Common myeloid progenitor, CD34-positive (primary cell): ENCODE results near the gene CCDC170.

Source experiments
- CTCF ChIA-PET: fragments of 350-600 bp; sonication (Branson Sonifier 250); formaldehyde crosslinking; loops from one replicate; lab custom pipeline; 2021; ENCODE audit warnings: antibody characterized with exemption; lab: Charles Lee
- POLR2A ChIA-PET: fragments of 350-600 bp; sonication (Branson Sonifier 250); formaldehyde crosslinking; loops from one replicate; lab custom pipeline; 2021; ENCODE audit warnings: antibody characterized with exemption; lab: Charles Lee
- DNase-seq, 3 donors: peaks; one replicate each; pipeline versions ENCODE4 v3.0.0 to v3.0.0-alpha.2; 2013
- H3K27ac ChIP-seq, 2 experiments: 1 replicate in 1 of 2; 2 replicates in 1 of 2; pipeline ENCODE4 v1.7.0; 2013; ENCODE audit warnings: inconsistent platforms in 2 of 2, low read length in 2 of 2, mild to moderate bottlenecking in 2 of 2, low read depth in 1 of 2, moderate library complexity in 1 of 2; ENCODE audit not compliant: severe bottlenecking in 2 of 2, insufficient read depth in 1 of 2, poor library complexity in 1 of 2
- H3K27me3 ChIP-seq, 5 experiments: replicated peaks in 2 of 5; 1 replicate in 3 of 5; 2 replicates in 2 of 5; pipeline versions ENCODE4 v1.6.1 to v1.7.0; 2013; ENCODE audit warnings: low read length in 4 of 5, mild to moderate bottlenecking in 2 of 5, moderate library complexity in 2 of 5, inconsistent platforms in 1 of 5; ENCODE audit not compliant: insufficient read depth in 5 of 5, control insufficient read depth in 4 of 5
- H3K36me3 ChIP-seq, 4 experiments: 1 replicate in 2 of 4; 2 replicates in 2 of 4; pipeline versions ENCODE4 v1.6.1 to v1.7.0; 2013; ENCODE audit warnings: low read length in 3 of 4, control low read depth in 1 of 4, mild to moderate bottlenecking in 1 of 4; ENCODE audit not compliant: control insufficient read depth in 4 of 4, insufficient read depth in 4 of 4
- H3K4me1 ChIP-seq, 4 experiments: 1 replicate in 3 of 4; 2 replicates in 1 of 4; pipeline versions ENCODE4 v1.6.1 to v1.7.1; 2013; ENCODE audit warnings: low read length in 3 of 4, mild to moderate bottlenecking in 3 of 4, control low read depth in 1 of 4, inconsistent platforms in 1 of 4, moderate library complexity in 1 of 4; ENCODE audit not compliant: control insufficient read depth in 4 of 4, insufficient read depth in 4 of 4; ENCODE audit errors: control extremely low read depth in 1 of 4
- H3K4me3 ChIP-seq, 7 experiments: 1 replicate in 4 of 7; 2 replicates in 3 of 7; pipeline versions ENCODE4 v1.5.1 to v1.7.0; 2013; ENCODE audit warnings: mild to moderate bottlenecking in 7 of 7, low read length in 6 of 7, moderate library complexity in 6 of 7, inconsistent platforms in 2 of 7, low read depth in 2 of 7, control low read depth in 1 of 7; ENCODE audit not compliant: insufficient read depth in 4 of 7, control insufficient read depth in 1 of 7; ENCODE audit errors: extremely low read depth in 1 of 7
- H3K9me3 ChIP-seq, 5 experiments: 1 replicate in 4 of 5; 2 replicates in 1 of 5; pipeline versions ENCODE4 v1.6.1 to v1.7.1; 2013; ENCODE audit warnings: low read length in 4 of 5, mild to moderate bottlenecking in 2 of 5, inconsistent platforms in 1 of 5, low read depth in 1 of 5, moderate library complexity in 1 of 5; ENCODE audit not compliant: control insufficient read depth in 4 of 5, insufficient read depth in 2 of 5; ENCODE audit errors: control extremely low read depth in 1 of 5
- WGBS: methylation state at CpG from one replicate; pipeline ENCODE4 v1.1.5; 2013; ENCODE audit not compliant: insufficient coverage; 5-methylcytosine and 5-hydroxymethylcytosine counted together

The CCDC170 gene

GRCh38 chr6:151493161-151493803 is 535 bp upstream of the CCDC170 start:
- peak in 1 of 3 donors; percentile 7 for DNase-seq
- Histone ChIP-seq H3K4me3 (peak overlapping the region; percentile 23 to 73 (median 69)), H3K27me3 (peaks cover 3 to 42% (median 13%) of the 10 kb centered on the region in 5 experiments), H3K4me1 (peaks cover 0 to 19% (median 13%) of the 10 kb centered on the region in 4 experiments), H3K36me3 (no peaks in the 10 kb centered on the region), H3K9me3 (no peaks in the 10 kb centered on the region), H3K27ac (no peak overlapping the region)
- WGBS = 58% methylated on average over 15 of the region's 16 CpGs
- CTCF ChIA-PET = no interaction called here
- POLR2A ChIA-PET = interaction anchor here (0.6 kb wide), 1 partner anchor 27 kb away, joined by 5 read pairs; no protein-coding TSS in a partner anchor

- Histone ChIP-seq H3K9me3 (no peaks in the 10 kb centered on the region), H3K27ac (no peak overlapping the region), H3K27me3 (peaks cover 3 to 42% (median 13%) of the 10 kb centered on the region in 5 experiments), H3K4me3 (peak overlapping the region; percentile 23 to 73 (median 70)), H3K4me1 (peaks cover 0 to 23% (median 13%) of the 10 kb centered on the region in 4 experiments), H3K36me3 (no peaks in the 10 kb centered on the region)
- POLR2A ChIA-PET = no interaction called here
- DNase-seq = peak in 2 of 3 donors; percentile 67 to 82
- CTCF ChIA-PET = interaction anchor here (2.2 kb wide), 1 partner anchor 13 kb away, joined by 5 read pairs; no protein-coding TSS in a partner anchor
- WGBS = 2% methylated on average over 35 of the region's 43 CpGs
Measured at GRCh38 chr6:151494235-151494935, 568 bp downstream of the CCDC170 start.

GRCh38 chr6:151494936-151495320 is 1.1 kb downstream of the CCDC170 start:
- POLR2A ChIA-PET = no interaction called here
- WGBS = 50% methylated on average over 2 of the region's 4 CpGs
- no peaks in the 10 kb centered on the region for H3K36me3 ChIP-seq
- H3K4me3 ChIP-seq = peak overlapping the region in 6 of 7 experiments; percentile 55 to 73 (median 71)
- H3K27ac ChIP-seq = no peak overlapping the region
- H3K4me1 ChIP-seq = peaks cover 0 to 28% (median 13%) of the 10 kb centered on the region in 4 experiments
- H3K27me3 ChIP-seq = peaks cover 3 to 42% (median 13%) of the 10 kb centered on the region in 5 experiments
- no peaks in the 10 kb centered on the region for H3K9me3 ChIP-seq
- DNase-seq = no peak
- CTCF ChIA-PET = interaction anchor here (2.2 kb wide), 1 partner anchor 13 kb away, joined by 5 read pairs; no protein-coding TSS in a partner anchor

- Histone ChIP-seq H3K27me3 (peaks cover 3 to 42% (median 13%) of the 10 kb centered on the region in 5 experiments), H3K36me3 (no peaks in the 10 kb centered on the region), H3K4me3 (no peak overlapping the region), H3K27ac (no peak overlapping the region), H3K9me3 (no peaks in the 10 kb centered on the region), H3K4me1 (peaks cover 0 to 29% (median 13%) of the 10 kb centered on the region in 4 experiments)
- CTCF ChIA-PET = interaction anchor here (0.8 to 2.2 kb wide), 2 partner anchors 14 to 54 kb away, joined by 3 to 5 read pairs; no protein-coding TSS in a partner anchor
- no peak for DNase-seq
- 98% methylated on average over 4 of the region's 9 CpGs for WGBS
- POLR2A ChIA-PET = no interaction called here
Measured at GRCh38 chr6:151495380-151495779, 1.6 kb downstream of the CCDC170 start.

GRCh38 chr6:151497905-151498304 is 4.1 kb downstream of the CCDC170 start:
- DNase-seq = no peak
- Histone ChIP-seq H3K4me3 (no peak overlapping the region), H3K4me1 (peaks cover 0 to 29% (median 13%) of the 10 kb centered on the region in 4 experiments), H3K27me3 (peaks cover 3 to 32% (median 13%) of the 10 kb centered on the region in 5 experiments), H3K36me3 (no peaks in the 10 kb centered on the region), H3K27ac (no peak overlapping the region), H3K9me3 (no peaks in the 10 kb centered on the region)
- ChIA-PET CTCF (no interaction called here), POLR2A (interaction anchor here (1.0 kb wide), 1 partner anchor 16 kb away, joined by 4 read pairs; no protein-coding TSS in a partner anchor)

- POLR2A ChIA-PET = interaction anchor here (1.0 kb wide), 1 partner anchor 17 kb away, joined by 4 read pairs; no protein-coding TSS in a partner anchor
- H3K4me1 ChIP-seq = peaks cover 0 to 27% (median 12%) of the 10 kb centered on the region in 4 experiments
- no peaks in the 10 kb centered on the region for H3K36me3 ChIP-seq
- no peaks in the 10 kb centered on the region for H3K9me3 ChIP-seq
- WGBS = 100% methylated on average over 1 of the region's 1 CpG
- no peak overlapping the region for H3K4me3 ChIP-seq
- CTCF ChIA-PET = no interaction called here
- DNase-seq = peak in 2 of 3 donors; percentile 57 to 61
- H3K27ac ChIP-seq = no peak overlapping the region
- peaks cover 3 to 28% (median 9%) of the 10 kb centered on the region in 5 experiments for H3K27me3 ChIP-seq
Measured at GRCh38 chr6:151498327-151498726, 4.5 kb downstream of the CCDC170 start.
